ENCODE results near the gene TMPRSS9. TPM values are rescaled to one million over a fixed set of nuclear protein-coding genes. Genes with fewer than 3 reads are reported as not detected.
A peak's percentile ranks its signal among the peaks of the same experiment; 100 is the strongest.

Gene TMPRSS9
- total RNA-seq, 1 donor from 2014 or later = not detected

- DNase-seq (ENCODE audit: extremely low spot score in 2 of 2) = no peak
- intact Hi-C loops (cut with DNase I) = no loop called here
- Histone ChIP-seq H3K27ac (no peak overlapping the region), H3K9me3 (no peaks in the 10 kb centered on the region), H3K27me3 (no peaks in the 10 kb centered on the region), H3K36me3 (peaks cover 0 to 25% of the 10 kb centered on the region in 2 donors), H3K4me3 (no peak overlapping the region), H3K4me1 (peaks cover 35% of the 10 kb centered on the region)
- TF ChIP-seq POLR2AphosphoS5 (IDR thresholded peaks at IDR 0.05; ENCODE audit: insufficient read depth in 1 of 2, low read depth in 1 of 2) (no peak), CTCF (IDR thresholded peaks at IDR 0.05) (no peak)
Measured at GRCh38 chr19:2325281-2326046, 34.6 kb upstream of the TMPRSS9 start.

- Histone ChIP-seq H3K9me3 (no peaks in the 10 kb centered on the region), H3K4me1 (peaks cover 47% of the 10 kb centered on the region), H3K27me3 (no peaks in the 10 kb centered on the region), H3K4me3 (peak overlapping the region; percentile 64 to 88), H3K36me3 (peaks cover 0 to 18% of the 10 kb centered on the region in 2 donors), H3K27ac (no peak overlapping the region)
- intact Hi-C loops (cut with DNase I) = no loop called here
- DNase-seq (ENCODE audit: extremely low spot score in 2 of 2) = no peak
- TF ChIP-seq CTCF (IDR thresholded peaks at IDR 0.05) = no peak
Measured at GRCh38 chr19:2326699-2327360, 33.2 kb upstream of the TMPRSS9 start.

- no peaks in the 10 kb centered on the region for H3K27me3 ChIP-seq
- intact Hi-C loops (cut with DNase I) = no loop called here
- H3K4me1 ChIP-seq = peaks cover 58% of the 10 kb centered on the region
- no peak for DNase-seq (ENCODE audit: extremely low spot score in 2 of 2)
- TF ChIP-seq POLR2A (IDR thresholded peaks at IDR 0.05) (no peak), CTCF (IDR thresholded peaks at IDR 0.05) (no peak), POLR2AphosphoS5 (IDR thresholded peaks at IDR 0.05; ENCODE audit: insufficient read depth in 1 of 2, low read depth in 1 of 2) (no peak)
- H3K36me3 ChIP-seq = peaks cover 0 to 15% of the 10 kb centered on the region in 2 donors
- H3K27ac ChIP-seq = no peak overlapping the region
- peak overlapping the region; percentile 64 to 88 for H3K4me3 ChIP-seq
- no peaks in the 10 kb centered on the region for H3K9me3 ChIP-seq
Measured at GRCh38 chr19:2327773-2328400, 32.2 kb upstream of the TMPRSS9 start.

GRCh38 chr19:2328401-2329148 is 31.5 kb upstream of the TMPRSS9 start, which contains the start of the genes LSM7 and SPPL2B:
LSM7 (minus strand) TSS chr19:2328586; CDS start chr19:2328566, 20 bp downstream.
SPPL2B (plus strand) TSS chr19:2328684; CDS start chr19:2328710, 26 bp downstream.
- no peak for DNase-seq (ENCODE audit: extremely low spot score in 2 of 2)
- Histone ChIP-seq H3K4me3 (peak within 1 kb of the TSS; percentile 64 to 88), H3K27me3 (no peaks in the 10 kb centered on the region), H3K36me3 (peaks cover 0 to 9% of the 10 kb centered on the region in 2 donors), H3K4me1 (peaks cover 65% of the 10 kb centered on the region), H3K27ac (peak within 1 kb of the TSS; percentile 50), H3K9me3 (no peaks in the 10 kb centered on the region)
- intact Hi-C loops (cut with DNase I) = no loop called here
- TF ChIP-seq POLR2A (IDR thresholded peaks at IDR 0.05) (peak in 1 of 2 donors; percentile 48), CTCF (IDR thresholded peaks at IDR 0.05) (no peak), POLR2AphosphoS5 (IDR thresholded peaks at IDR 0.05; ENCODE audit: insufficient read depth in 1 of 2, low read depth in 1 of 2) (peak; percentile 77 to 83)
